Activated CD4-positive, alpha-beta memory T cell treated with anti-CD3 and anti-CD28 coated beads for 36 hours (primary cell): Measurements from ENCODE around the gene ADARB2. TPM values are rescaled to one million over a fixed set of nuclear protein-coding genes. Genes with fewer than 3 reads are reported as not detected.

ENCODE experiments used
- CTCF ChIA-PET: fragments of 350-600 bp; sonication (Branson Sonifier 250); formaldehyde crosslinking; loops from one replicate; lab custom pipeline; 2021; ENCODE audit warnings: antibody characterized with exemption, inconsistent platforms; lab: Charles Lee
- POLR2A ChIA-PET: fragments of 350-600 bp; sonication (Branson Sonifier 250); formaldehyde crosslinking; loops from one replicate; lab custom pipeline; 2021; ENCODE audit warnings: antibody characterized with exemption; lab: Charles Lee
- DNase-seq: peaks from one replicate; pipeline ENCODE4 v3.0.0-alpha.2; 2020
- H3K27ac Mint-ChIP-seq: one replicate; pipeline ENCODE4 v1.8.0; 2021; ENCODE audit warnings: mixed read lengths
- H3K27me3 Mint-ChIP-seq: one replicate; pipeline ENCODE4 v1.8.0; 2021; ENCODE audit warnings: mixed read lengths
- H3K36me3 Mint-ChIP-seq: one replicate; pipeline ENCODE4 v1.8.0; 2021; ENCODE audit warnings: mixed read lengths
- H3K4me1 Mint-ChIP-seq: one replicate; pipeline ENCODE4 v1.8.0; 2021; ENCODE audit warnings: low read depth, mixed read lengths
- H3K4me3 Mint-ChIP-seq: one replicate; pipeline ENCODE4 v1.8.0; 2021; ENCODE audit warnings: mild to moderate bottlenecking, mixed read lengths
- H3K9me3 Mint-ChIP-seq: one replicate; pipeline ENCODE4 v1.8.0; 2021; ENCODE audit warnings: mixed read lengths
- intact Hi-C: fragments of 100-400 bp; cut with micrococcal nuclease; formaldehyde crosslinking; loops from one replicate; pipeline ENCODE4 v1.15.1; 2023
- total RNA-seq, 2 experiments: library from RNA; stranded (reverse); gene quantifications; one replicate each; pipeline ENCODE4 v1.2.3, GENCODE V29; 2021

The ADARB2 gene
- total RNA-seq, 2 experiments from 2014 or later, result 2.2 TPM

DNA sequence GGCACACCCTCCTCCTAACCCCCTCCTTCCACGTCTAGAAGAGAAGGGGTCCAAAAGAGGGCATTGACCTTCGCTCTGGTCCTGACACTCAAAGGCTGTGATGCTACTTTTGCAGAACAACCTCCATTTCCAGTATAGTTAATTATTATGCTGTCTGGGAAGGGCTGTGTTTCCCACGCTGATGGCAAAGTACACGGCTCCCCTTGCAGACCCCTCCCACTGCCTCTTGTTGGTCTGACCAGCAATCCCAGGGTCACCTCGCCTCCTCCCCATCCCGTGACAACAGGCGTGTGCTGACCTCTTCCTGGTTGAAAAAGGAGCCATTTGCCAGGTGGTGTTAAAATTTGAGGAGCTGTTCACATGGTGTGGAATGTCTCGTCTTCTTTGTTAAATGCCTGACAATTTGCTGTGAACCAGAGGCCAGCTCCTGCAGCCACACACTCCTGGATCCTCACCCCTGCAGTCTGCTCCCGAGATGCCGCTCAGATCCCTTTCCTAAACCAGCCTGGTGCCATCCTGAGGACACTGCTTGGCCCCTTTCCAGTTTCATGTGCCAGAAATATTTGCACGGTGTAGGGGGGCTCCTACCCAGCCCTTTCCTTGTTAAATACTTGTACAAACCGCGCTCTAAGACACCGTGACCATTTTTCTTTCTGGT is 359.5 kb downstream of the ADARB2 start:
- no peak for DNase-seq
- ChIA-PET POLR2A (no interaction called here), CTCF (no interaction called here)
- Mint-ChIP-seq H3K27me3 (peaks cover 45% of the 10 kb centered on the region), H3K27ac (no peak overlapping the region), H3K36me3 (no peaks in the 10 kb centered on the region), H3K4me3 (no peak overlapping the region), H3K9me3 (no peaks in the 10 kb centered on the region), H3K4me1 (no peaks in the 10 kb centered on the region)
- intact Hi-C loops, result no loop called here

DNA sequence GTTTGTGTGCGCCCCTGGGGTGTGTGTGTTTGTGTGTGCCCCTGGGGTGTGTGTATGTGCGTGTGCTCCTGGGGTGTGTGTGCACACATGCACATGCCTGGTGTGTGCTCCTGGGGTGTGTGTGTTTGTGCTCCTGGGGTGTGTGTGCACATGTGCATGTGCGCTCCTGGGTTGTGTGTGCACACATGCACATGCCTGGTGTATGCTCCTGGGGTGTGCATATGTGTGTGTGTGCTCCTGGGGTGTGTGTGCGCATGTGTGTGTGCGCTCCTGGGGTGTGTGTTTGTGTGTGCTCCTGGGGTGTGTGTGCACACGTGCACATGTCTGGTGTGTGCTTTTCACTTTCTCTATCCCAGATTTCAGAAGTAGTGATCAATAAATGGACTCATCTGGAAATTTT is 360.1 kb downstream of the ADARB2 start:
- no peaks in the 10 kb centered on the region for H3K36me3 Mint-ChIP-seq
- POLR2A ChIA-PET, result no interaction called here
- CTCF ChIA-PET, result no interaction called here
- H3K27me3 Mint-ChIP-seq, result peaks cover 45% of the 10 kb centered on the region
- no peaks in the 10 kb centered on the region for H3K4me1 Mint-ChIP-seq
- intact Hi-C loops, result no loop called here
- no peak overlapping the region for H3K27ac Mint-ChIP-seq
- DNase-seq, result no peak
- no peaks in the 10 kb centered on the region for H3K9me3 Mint-ChIP-seq
- H3K4me3 Mint-ChIP-seq, result no peak overlapping the region

DNA sequence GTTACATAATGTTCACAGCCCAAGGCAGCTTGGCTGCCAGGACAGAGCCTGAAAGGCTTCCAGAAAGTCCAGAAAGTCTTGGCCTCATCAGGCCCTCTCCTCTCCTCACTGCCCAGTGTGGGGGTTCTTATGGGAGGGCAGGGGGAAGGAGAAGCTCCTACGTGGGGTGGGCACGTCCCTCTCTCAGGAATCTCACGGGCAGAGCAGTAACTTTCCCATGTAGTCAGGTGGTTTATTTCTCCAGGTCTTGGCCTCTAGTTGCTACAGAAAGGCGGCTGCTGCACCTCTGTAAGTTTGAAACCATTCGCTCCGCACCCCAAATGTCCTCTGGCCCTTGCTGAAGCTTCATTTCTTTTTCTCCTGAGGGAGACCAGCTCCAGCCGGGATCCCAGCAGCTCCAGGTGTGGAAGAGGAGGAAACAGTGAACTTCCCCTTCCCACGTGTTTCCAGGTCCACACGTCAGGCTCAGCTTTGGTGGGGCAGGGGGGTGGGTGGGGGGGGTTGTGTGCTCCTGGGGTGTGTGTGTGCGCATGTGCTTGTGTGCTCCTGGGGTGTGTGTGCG is 360.9 kb downstream of the ADARB2 start:
- no peak overlapping the region for H3K4me3 Mint-ChIP-seq
- no peaks in the 10 kb centered on the region for H3K9me3 Mint-ChIP-seq
- POLR2A ChIA-PET, result no interaction called here
- intact Hi-C loops, result no loop called here
- CTCF ChIA-PET, result no interaction called here
- H3K27ac Mint-ChIP-seq, result no peak overlapping the region
- DNase-seq, result no peak
- no peaks in the 10 kb centered on the region for H3K36me3 Mint-ChIP-seq
- H3K4me1 Mint-ChIP-seq, result no peaks in the 10 kb centered on the region
- peaks cover 39% of the 10 kb centered on the region for H3K27me3 Mint-ChIP-seq

DNA sequence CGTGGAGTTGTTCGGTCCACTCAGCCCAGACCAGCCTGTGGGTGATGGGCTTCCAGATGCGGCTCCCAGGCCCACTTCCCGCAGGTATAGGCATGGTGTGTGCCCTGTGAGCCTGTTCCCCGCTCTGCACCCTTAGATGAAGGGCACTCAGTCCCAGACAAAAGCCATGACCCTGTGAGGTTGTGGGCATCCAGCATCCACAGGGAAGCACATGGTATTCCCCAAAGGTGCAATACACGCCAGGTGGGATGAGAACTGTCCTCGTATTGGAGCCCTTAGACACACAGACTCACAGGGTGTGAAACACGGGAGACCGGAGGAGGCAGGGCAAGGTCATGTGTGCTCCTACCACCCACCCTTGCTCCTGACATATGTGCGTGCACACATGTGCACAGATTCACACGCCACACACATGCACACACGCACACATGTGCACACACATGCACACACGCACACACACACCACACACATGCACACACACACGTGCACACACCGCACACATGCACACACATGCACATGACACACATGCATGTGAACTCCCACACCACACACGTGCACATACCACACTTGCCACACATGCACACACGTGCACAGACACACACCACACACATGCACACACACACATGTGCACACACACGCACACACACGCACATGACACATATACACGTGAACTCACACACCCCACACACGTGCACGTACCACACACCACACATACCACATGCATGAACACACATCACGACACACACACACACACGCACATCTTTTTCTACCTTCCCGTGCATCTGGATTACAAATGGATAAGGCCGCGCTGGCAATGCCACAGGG is 361.8 kb downstream of the ADARB2 start:
- H3K27ac Mint-ChIP-seq, result no peak overlapping the region
- ChIA-PET POLR2A (no interaction called here), CTCF (no interaction called here)
- intact Hi-C loops, result no loop called here
- no peak overlapping the region for H3K4me3 Mint-ChIP-seq
- H3K4me1 Mint-ChIP-seq, result no peaks in the 10 kb centered on the region
- H3K9me3 Mint-ChIP-seq, result no peaks in the 10 kb centered on the region
- DNase-seq, result no peak
- peaks cover 35% of the 10 kb centered on the region for H3K27me3 Mint-ChIP-seq
- H3K36me3 Mint-ChIP-seq, result no peaks in the 10 kb centered on the region

DNA sequence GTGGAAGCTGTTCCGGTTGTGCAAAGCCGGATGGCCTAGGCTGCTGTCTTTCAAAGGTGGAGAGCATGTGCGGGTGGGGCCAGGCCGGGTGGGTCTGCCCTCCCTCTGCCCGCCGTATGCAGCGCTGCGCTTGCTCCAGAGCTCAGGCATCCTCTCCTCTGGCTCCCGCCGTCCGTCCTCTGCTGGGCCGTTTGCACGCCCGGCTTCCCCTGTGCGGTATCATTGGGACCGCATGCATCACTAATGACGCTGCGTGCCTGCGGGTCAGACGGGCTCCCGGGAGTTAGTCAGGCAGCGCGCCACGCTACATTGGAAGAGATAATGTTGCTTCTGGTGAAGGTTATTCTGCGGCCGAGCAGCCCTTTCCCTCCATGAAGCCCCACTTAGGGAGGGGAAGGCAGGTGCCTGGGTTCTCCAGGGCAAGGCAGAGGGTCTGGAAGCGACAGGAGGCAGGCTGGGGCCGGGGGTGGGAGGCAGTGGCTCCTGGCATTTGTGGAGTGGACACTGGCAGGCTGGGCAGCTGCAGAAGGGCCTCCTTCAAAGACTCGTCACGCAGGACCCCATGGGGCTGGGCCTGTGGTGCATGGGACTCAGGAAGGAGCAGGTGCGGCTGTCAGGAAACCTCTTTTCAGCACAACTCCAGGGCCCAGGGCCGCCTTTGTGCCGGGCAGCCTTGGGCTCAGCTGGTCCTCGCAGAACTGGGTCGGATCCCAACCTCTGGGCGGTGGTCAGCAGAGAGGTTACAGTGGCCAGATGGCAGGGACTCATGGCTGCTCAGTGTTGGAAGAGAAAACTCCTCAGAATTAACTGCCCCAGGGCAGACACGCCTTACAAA is 362.6 kb downstream of the ADARB2 start:
- ChIA-PET POLR2A (no interaction called here), CTCF (no interaction called here)
- no peak for DNase-seq
- intact Hi-C loops, result no loop called here
- Mint-ChIP-seq H3K36me3 (no peaks in the 10 kb centered on the region), H3K4me3 (no peak overlapping the region), H3K27ac (no peak overlapping the region), H3K4me1 (no peaks in the 10 kb centered on the region), H3K9me3 (no peaks in the 10 kb centered on the region), H3K27me3 (peaks cover 33% of the 10 kb centered on the region)

DNA sequence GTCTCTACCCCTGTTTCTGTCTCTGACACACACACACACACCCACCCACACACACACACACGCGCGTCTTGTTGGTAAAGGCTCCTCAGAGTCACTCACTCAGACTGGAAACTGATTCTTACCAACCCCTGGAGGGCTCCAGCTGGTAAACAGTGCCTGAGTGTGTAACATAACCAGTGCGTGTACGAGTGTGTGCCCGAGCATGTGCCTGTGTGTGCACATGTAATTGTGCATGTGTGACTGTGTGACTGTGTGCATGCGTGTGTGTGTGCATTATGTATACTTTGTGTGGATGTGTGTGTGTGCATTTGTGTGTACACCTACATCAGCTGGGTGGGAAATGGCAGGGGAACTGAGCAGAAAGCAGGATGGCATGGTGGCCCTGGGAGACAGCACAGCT is 364.0 kb downstream of the ADARB2 start:
- H3K27ac Mint-ChIP-seq, result no peak overlapping the region
- H3K36me3 Mint-ChIP-seq, result no peaks in the 10 kb centered on the region
- H3K9me3 Mint-ChIP-seq, result no peaks in the 10 kb centered on the region
- POLR2A ChIA-PET, result no interaction called here
- H3K27me3 Mint-ChIP-seq, result peaks cover 26% of the 10 kb centered on the region
- no peak for DNase-seq
- CTCF ChIA-PET, result no interaction called here
- H3K4me1 Mint-ChIP-seq, result no peaks in the 10 kb centered on the region
- intact Hi-C loops, result no loop called here
- H3K4me3 Mint-ChIP-seq, result no peak overlapping the region

DNA sequence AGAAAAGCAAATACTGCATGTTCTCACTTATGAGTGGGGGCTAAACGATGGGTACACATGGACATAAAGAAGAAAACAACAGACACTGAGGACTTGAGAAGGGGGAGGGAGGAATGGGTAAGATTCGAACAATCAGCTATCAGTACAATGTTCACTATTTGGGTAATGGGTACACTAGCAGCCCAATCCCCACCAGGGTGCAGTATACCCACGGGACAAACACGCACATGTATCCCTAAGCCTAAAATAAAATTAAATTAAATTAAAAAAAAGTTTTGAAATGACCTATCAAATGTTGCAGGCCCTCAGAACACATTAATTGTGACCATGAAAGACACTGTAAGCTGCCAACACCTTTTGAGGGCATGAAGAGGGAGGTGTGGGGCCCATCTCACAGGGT is 365.1 kb downstream of the ADARB2 start:
- ChIA-PET POLR2A (no interaction called here), CTCF (interaction anchor here (0.6 kb wide), 1 partner anchor 1221 kb away, joined by 5 read pairs; no protein-coding TSS in a partner anchor)
- DNase-seq, result no peak
- Mint-ChIP-seq H3K36me3 (no peaks in the 10 kb centered on the region), H3K27ac (no peak overlapping the region), H3K9me3 (no peaks in the 10 kb centered on the region), H3K4me1 (no peaks in the 10 kb centered on the region), H3K27me3 (peaks cover 19% of the 10 kb centered on the region), H3K4me3 (no peak overlapping the region)
- intact Hi-C loops, result no loop called here

DNA sequence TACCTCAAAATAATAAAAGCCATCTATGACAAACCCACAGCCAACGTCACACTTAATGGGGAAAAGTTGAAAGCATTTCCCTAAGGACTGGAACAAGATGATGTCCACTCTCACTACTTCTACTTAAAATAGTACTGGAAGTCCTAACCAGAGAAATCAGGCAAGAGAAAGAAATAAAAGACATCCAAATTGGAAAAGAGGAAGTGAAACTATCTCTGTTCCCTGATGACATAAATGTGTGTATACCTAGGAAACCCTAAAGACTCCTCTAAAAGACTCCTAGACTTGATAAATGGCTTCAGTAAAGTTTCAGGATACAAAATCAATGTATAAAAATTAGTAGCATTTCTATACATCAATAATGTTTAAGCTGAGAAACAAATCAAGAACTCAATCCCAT is 367.0 kb downstream of the ADARB2 start:
- DNase-seq, result no peak
- Mint-ChIP-seq H3K27me3 (peaks cover 20% of the 10 kb centered on the region), H3K4me3 (no peak overlapping the region), H3K27ac (no peak overlapping the region), H3K36me3 (no peaks in the 10 kb centered on the region), H3K4me1 (no peaks in the 10 kb centered on the region), H3K9me3 (no peaks in the 10 kb centered on the region)
- ChIA-PET CTCF (no interaction called here), POLR2A (no interaction called here)
- intact Hi-C loops, result no loop called here

DNA sequence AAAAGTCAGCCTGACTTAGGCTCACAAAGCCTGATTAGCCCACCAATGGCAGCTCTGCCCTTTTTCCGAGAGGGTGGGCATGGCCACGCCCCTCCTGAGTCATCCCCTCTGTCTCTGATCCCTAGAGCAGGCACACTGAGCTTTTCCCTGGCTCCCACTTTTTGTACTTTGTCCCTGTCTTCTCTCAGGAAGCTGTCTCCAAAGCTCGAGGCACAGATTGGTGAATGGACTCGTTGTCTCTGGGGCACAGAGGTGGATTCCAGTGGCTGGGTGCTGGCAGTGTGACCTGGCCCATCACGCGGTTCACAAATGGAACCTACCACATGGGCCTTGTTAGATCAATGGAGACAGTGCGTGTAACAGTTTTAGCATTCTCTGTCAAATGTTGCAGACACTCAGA is 367.7 kb downstream of the ADARB2 start:
- intact Hi-C loops, result no loop called here
- H3K27ac Mint-ChIP-seq, result no peak overlapping the region
- ChIA-PET CTCF (interaction anchor here (0.7 to 2.6 kb wide), 8 partner anchors 10 to 260 kb away, joined by 3 to 28 read pairs (median 5); no protein-coding TSS in a partner anchor), POLR2A (no interaction called here)
- H3K4me3 Mint-ChIP-seq, result no peak overlapping the region
- no peak for DNase-seq
- H3K4me1 Mint-ChIP-seq, result no peaks in the 10 kb centered on the region
- H3K36me3 Mint-ChIP-seq, result no peaks in the 10 kb centered on the region
- peaks cover 22% of the 10 kb centered on the region for H3K27me3 Mint-ChIP-seq
- no peaks in the 10 kb centered on the region for H3K9me3 Mint-ChIP-seq

DNA sequence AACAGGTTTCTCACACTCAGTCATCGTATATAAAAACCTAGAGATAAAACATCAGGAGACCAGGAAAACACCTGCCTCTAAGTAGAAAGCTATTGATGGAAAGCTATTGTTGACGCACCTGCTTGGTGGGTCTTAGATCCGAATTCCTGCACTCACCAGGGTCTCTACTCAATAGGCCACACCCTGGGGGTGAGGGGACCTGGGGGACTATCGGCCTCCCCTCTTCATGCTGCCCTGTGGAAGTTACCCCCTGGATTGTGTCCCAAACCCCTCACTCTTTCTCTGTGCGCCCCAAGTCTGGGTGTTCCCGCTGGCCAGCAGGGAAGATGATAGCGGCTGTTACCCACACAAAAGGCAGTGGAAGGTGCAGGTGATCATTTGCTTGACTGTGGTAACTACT is 368.1 kb downstream of the ADARB2 start:
- H3K4me1 Mint-ChIP-seq, result no peaks in the 10 kb centered on the region
- H3K9me3 Mint-ChIP-seq, result no peaks in the 10 kb centered on the region
- H3K36me3 Mint-ChIP-seq, result no peaks in the 10 kb centered on the region
- H3K4me3 Mint-ChIP-seq, result no peak overlapping the region
- no peak for DNase-seq
- H3K27me3 Mint-ChIP-seq, result peaks cover 24% of the 10 kb centered on the region
- ChIA-PET POLR2A (no interaction called here), CTCF (interaction anchor here (0.7 to 2.6 kb wide), 20 partner anchors 10 to 320 kb away, joined by 3 to 28 read pairs (median 3); no protein-coding TSS in a partner anchor)
- intact Hi-C loops, result no loop called here
- no peak overlapping the region for H3K27ac Mint-ChIP-seq

DNA sequence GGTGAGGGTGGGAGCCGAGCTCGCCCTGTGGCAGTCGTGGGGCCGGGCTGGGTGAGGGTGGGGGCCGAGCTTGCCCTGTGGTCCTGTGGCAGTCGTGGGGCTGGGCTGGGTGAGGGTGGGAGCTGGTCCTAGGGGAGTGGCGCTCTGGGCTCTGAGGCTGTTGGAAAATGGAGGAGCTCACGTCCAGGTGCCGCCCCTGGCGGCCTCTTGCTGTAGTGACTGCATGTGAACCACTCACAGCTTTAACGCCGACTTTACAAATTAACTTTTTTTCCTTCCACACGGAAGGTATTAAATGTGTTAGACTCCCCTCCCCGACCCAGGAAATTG is 368.5 kb downstream of the ADARB2 start:
- Mint-ChIP-seq H3K36me3 (no peaks in the 10 kb centered on the region), H3K4me3 (no peak overlapping the region), H3K27me3 (peaks cover 23% of the 10 kb centered on the region), H3K9me3 (no peaks in the 10 kb centered on the region), H3K4me1 (no peaks in the 10 kb centered on the region), H3K27ac (no peak overlapping the region)
- intact Hi-C loops, result no loop called here
- ChIA-PET POLR2A (no interaction called here), CTCF (interaction anchor here (0.6 to 2.6 kb wide), 23 partner anchors 9 to 335 kb away, joined by 3 to 28 read pairs (median 3); no protein-coding TSS in a partner anchor)
- peak; percentile 60 for DNase-seq
